RPMI7951 (cell line): ENCODE measurements around the gene CEP128. TPM values are rescaled to one million over a fixed set of nuclear protein-coding genes. Genes with fewer than 3 reads are reported as not detected.

ENCODE experiments used
- DNase-seq: peaks from one replicate; pipeline ENCODE4 v3.0.0-alpha.2; 2012; ENCODE audit warnings: low read depth
- total RNA-seq: library from RNA; depleted of rRNA; stranded (reverse); fragments of >200 nt; shearing (Covaris generic); gene quantifications from 2 replicates; pipeline ENCODE4 v1.2.3, GENCODE V29; 2014

CEP128 gene
- total RNA-seq, 1 experiment from 2014 or later: 10.3 TPM

DNA sequence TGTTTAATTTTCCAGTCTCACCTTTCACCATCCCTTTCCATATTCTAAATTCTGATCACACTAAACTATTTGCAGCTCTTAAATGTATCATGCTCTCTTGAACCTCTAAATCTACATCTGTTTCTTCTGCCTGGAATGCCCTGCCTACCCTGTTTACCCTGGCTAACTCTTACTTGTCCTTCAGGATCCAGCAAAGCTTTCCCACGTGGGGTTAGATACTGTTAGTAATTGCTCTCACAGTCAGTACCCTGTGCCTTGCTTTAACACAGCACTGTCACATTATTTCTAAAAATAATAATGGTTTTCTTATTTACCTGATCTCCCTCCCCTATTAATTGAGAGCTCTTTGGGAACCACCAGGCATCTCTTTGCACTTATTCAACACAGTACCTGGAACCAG lies 333.0 kb downstream of the CEP128 start:
- DNase-seq: no peak

DNA sequence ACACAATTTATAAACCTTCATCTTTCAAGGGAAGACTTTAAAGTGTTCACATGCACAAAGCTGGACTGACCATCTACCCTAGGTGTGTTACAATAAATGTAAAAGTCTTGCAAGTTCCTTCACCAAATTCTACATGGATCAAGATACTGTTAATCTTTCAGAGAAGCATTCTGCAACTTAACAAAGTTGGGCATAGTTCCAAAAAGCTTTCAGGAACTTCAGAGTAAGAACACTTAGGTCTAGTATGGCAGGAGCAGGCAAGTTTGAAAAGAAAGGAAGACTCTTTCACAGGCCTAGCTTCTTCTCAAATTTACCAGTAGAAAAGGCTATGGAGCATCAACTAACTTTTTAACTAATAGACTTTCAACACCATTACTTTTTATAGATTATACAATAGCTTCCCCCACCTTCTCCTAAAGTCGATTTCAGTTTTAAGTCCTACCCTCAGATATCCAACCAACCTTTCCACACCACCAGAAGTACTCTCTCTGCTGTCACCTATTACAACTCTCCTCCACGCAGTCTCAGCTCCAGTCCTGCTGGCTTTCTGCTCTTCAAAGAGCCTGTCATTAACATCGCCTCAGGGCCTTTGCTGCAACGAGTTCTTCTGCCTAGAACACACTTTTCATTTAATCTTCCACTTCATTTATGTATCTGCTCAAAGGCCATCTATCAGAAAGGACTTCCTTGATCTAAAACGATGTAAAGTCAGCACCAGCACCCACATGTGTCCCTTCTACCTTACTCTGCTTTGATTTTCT lies 333.9 kb downstream of the CEP128 start:
- no peak for DNase-seq

- DNase-seq: no peak
Observed at GRCh38 chr14:80606347-80606772, 335.2 kb downstream of the CEP128 start.

- no peak for DNase-seq
Observed at GRCh38 chr14:80605536-80605935, 336.0 kb downstream of the CEP128 start.

- DNase-seq: peak; percentile 15
Observed at GRCh38 chr14:80602946-80603345, 338.6 kb downstream of the CEP128 start.

GRCh38 chr14:80587096-80587724 lies 354.3 kb downstream of the CEP128 start:
- DNase-seq: peak; percentile 24

- no peak for DNase-seq
Observed at GRCh38 chr14:80586131-80586530, 355.4 kb downstream of the CEP128 start.

DNA sequence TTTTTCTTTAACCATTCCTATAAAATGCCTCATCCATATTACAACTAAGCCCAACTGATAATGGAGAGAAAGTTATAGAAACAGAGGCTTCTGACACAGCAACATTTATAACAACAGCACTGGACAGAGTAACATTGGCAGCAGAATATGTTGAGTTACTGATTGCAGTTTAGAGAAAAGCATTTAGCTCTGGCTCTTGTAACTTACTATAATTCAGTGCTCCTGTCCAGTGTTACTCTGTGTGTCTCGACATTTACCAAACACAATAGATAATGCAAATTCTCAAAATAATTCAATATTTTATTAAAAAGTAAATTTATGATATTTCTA lies 356.1 kb downstream of the CEP128 start:
- DNase-seq: no peak

- DNase-seq: peak; percentile 13
Observed at GRCh38 chr14:80584744-80585505, 356.6 kb downstream of the CEP128 start.

DNA sequence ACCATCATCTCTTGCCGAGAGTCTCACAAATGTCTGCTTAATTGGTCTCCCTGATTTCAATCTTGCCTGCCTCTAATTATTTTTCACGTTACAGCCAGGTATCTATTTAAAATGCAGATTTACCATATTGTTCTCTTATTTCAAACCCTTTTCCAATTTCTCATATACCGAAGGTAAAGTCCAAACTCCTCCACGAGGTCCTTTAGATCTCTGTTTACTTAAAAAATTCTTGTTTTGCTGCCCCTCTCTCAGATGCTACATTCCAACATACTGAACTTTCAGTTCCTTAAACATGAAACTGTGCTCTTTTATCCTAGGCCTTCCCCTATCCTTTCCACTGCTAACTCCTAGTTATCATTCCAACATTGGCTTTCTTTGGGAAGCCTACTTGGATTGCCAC lies 363.9 kb downstream of the CEP128 start:
- DNase-seq: no peak

GRCh38 chr14:80576401-80576800 lies 365.1 kb downstream of the CEP128 start:
- no peak for DNase-seq

- no peak for DNase-seq
Observed at GRCh38 chr14:80575763-80576162, 365.8 kb downstream of the CEP128 start.

GRCh38 chr14:80572666-80573065 lies 368.9 kb downstream of the CEP128 start:
- no peak for DNase-seq

DNA sequence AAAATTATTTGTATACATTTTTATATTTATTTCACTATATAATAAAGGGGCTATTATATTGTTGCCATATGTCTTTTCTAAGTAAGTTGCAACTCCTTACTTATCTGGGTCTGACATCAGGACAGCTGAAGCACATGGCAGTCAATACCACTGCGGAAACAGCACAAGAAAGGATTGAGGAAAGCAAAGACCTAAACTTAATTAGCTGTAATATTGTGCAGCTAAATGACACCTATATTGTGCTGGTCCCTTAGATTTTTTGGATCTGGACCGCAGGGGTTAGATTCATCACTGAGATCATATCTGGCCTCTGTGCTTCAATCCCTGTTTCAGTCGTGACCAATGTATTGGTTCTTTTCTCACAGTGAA lies 370.6 kb downstream of the CEP128 start:
- DNase-seq: no peak

DNA sequence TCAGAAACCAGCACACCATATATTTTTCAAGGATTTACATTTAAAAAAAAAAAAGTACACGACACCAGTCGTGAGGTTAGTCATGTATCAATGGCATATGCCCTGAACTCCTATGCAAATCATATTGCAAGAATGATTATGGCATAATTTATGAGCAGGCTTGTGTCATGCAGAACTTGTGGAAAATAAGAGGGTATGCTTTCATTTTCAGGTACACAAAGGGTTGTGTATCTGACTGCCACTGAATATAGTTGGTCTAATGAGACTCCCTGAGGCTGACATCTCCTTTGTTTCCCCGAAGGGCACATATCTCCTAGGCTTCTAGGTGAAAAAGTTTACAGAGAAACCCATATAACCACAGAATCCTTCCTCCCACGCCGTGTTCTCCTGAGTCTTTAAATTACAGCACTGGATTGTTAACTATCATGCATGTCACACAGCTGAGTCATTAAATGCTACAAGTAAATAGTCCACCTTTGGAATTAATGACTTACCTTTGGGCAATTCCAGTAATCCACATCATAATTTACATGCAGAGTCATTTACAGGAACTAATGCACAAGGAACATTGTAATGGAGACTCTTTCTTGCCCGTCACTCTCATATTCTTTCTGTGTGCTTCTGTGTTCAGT lies 373.5 kb downstream of the CEP128 start:
- peak; percentile 47 for DNase-seq

DNA sequence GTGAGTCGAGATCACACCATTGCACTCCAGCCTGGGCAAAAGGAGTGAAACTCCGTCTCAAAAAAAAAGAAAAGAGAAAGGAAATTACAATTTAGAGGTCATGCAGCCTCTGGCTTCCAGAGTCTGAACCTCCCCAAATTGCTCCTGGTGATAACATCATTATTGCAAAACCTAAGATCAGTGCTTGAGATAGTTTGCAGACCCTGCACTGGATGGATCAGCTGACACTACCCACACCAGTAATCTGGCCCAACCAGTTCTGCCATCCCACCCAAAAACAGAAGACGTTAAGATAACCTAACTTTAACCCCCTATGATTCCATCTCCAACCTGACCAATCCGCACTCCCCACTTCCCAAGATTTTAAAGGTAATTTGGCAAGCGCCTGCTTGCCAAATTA lies 376.5 kb downstream of the CEP128 start:
- DNase-seq: no peak

DNA sequence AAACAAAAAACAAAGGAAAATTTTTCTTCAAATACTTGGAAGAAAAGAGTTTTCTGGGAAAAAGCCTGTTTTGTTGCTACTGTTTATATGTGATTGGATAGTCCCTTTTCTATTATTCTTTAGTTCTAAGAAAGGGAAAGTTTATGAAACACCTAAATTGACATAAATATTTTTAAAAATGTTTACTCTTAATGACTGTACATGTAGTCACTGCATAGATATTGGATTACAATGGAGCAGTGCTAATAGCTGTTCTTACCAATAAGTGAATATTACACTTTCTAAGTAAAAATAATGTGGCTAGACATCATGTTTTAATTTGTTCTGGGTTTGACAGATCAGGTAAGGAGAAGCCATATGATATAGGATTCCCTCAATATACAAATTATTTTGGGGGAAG lies 377.5 kb downstream of the CEP128 start:
- no peak for DNase-seq

- DNase-seq: no peak
Observed at GRCh38 chr14:80560800-80561657, 380.5 kb downstream of the CEP128 start.

GRCh38 chr14:80554139-80554538 lies 387.4 kb downstream of the CEP128 start:
- no peak for DNase-seq

- DNase-seq: no peak
Observed at GRCh38 chr14:80549141-80549540, 392.4 kb downstream of the CEP128 start.
